Caco-2 (cell line): ENCODE measurements around the gene DPP9. TPM values are rescaled to one million over a fixed set of nuclear protein-coding genes. Genes with fewer than 3 reads are reported as not detected.

ENCODE experiments used
- BruUV-seq: library from RNA; stranded (reverse); fragments of 400-500 nt; replicated peaks from 2 replicates; lab custom pipeline; 2021; lab: Mats Ljungman, UMichigan
- CTCF ChIA-PET: fragments of 300-600 bp; sonication (Branson Sonifier 250); formaldehyde crosslinking; loops from one replicate; lab custom pipeline; 2022; ENCODE audit warnings: antibody characterized with exemption; lab: Charles Lee
- POLR2A ChIA-PET: fragments of 300-600 bp; sonication (Branson Sonifier 250); formaldehyde crosslinking; loops from one replicate; lab custom pipeline; 2022; ENCODE audit warnings: antibody characterized with exemption; lab: Charles Lee
- DNase-seq, 2 experiments: peaks; one replicate each; pipeline versions ENCODE4 v3.0.0 to v3.0.0-alpha.2; 2020 to 2022
- H3K27me3 ChIP-seq: replicated peaks from 2 replicates; pipeline ENCODE4 v1.6.0; 2011; ENCODE audit warnings: low read length; ENCODE audit not compliant: control insufficient read depth, insufficient read depth
- H3K36me3 ChIP-seq: 2 replicates; pipeline ENCODE4 v1.5.1; 2011; ENCODE audit warnings: low read length; ENCODE audit not compliant: control insufficient read depth, insufficient read depth
- H3K4me1 ChIP-seq: fragments of 250-450 bp; sonication (Bioruptor Pico); 2 replicates; pipeline ENCODE4 v1.5.1; 2020; ENCODE audit warnings: mild to moderate bottlenecking
- H3K4me3 ChIP-seq: 2 replicates; pipeline ENCODE4 v1.5.1; 2011; ENCODE audit warnings: low read depth, mild to moderate bottlenecking, control low read depth, low read length
- H3K9me3 ChIP-seq: fragments of 250-450 bp; sonication (Bioruptor Pico); 2 replicates; pipeline ENCODE4 v1.5.1; 2020; ENCODE audit warnings: mild to moderate bottlenecking, moderate library complexity
- H3K27ac Mint-ChIP-seq: one replicate; pipeline ENCODE4 v1.8.0; 2022; ENCODE audit warnings: mixed read lengths; ENCODE audit not compliant: unreplicated experiment
- H3K27me3 Mint-ChIP-seq: one replicate; pipeline ENCODE4 v1.8.0; 2022; ENCODE audit warnings: mixed read lengths; ENCODE audit not compliant: insufficient read depth, unreplicated experiment
- H3K36me3 Mint-ChIP-seq: one replicate; pipeline ENCODE4 v1.8.0; 2022; ENCODE audit warnings: mild to moderate bottlenecking, mixed read lengths; ENCODE audit not compliant: insufficient read depth, unreplicated experiment
- H3K4me1 Mint-ChIP-seq: one replicate; pipeline ENCODE4 v1.8.0; 2022; ENCODE audit warnings: low read depth, mixed read lengths; ENCODE audit not compliant: unreplicated experiment
- H3K4me3 Mint-ChIP-seq: one replicate; pipeline ENCODE4 v1.8.0; 2022; ENCODE audit warnings: mild to moderate bottlenecking, moderate library complexity, mixed read lengths; ENCODE audit not compliant: unreplicated experiment
- H3K9me3 Mint-ChIP-seq: one replicate; pipeline ENCODE4 v1.8.0; 2022; ENCODE audit warnings: mixed read lengths; ENCODE audit not compliant: unreplicated experiment
- CTCF ChIP-seq, 2 experiments: fragments of 200-600 bp in 1 of 2; IDR thresholded peaks; 1 replicate in 1 of 2; 2 replicates in 1 of 2; pipeline versions ENCODE4 v1.5.1 to v1.8.0; 2011 to 2022; ENCODE audit warnings: antibody characterized with exemption in 1 of 2, control low read depth in 1 of 2, inconsistent platforms in 1 of 2, low read depth in 1 of 2, low read length in 1 of 2, mild to moderate bottlenecking in 1 of 2, moderate library complexity in 1 of 2; ENCODE audit not compliant: insufficient read depth in 1 of 2, severe bottlenecking in 1 of 2, unreplicated experiment in 1 of 2
- intact Hi-C: fragments of 100-400 bp; cut with micrococcal nuclease; formaldehyde crosslinking; loops from one replicate; pipeline ENCODE4 v1.10.0; 2022; ENCODE audit not compliant: unreplicated experiment
- total RNA-seq: library from RNA; stranded (reverse); gene quantifications from 2 replicates; pipeline ENCODE4 v1.2.3, GENCODE V29; 2022

Gene DPP9
- total RNA-seq, 1 experiment from 2014 or later, result 63.2 TPM

- intact Hi-C loops, result loop anchor here (5.0 kb wide), 1 partner anchor 49 kb away; the partner anchor contains the start of gene DPP9
- Mint-ChIP-seq H3K36me3 (peaks cover 18% of the 10 kb centered on the region), H3K4me1 (no peaks in the 10 kb centered on the region), H3K9me3 (no peaks in the 10 kb centered on the region), H3K27ac (no peak overlapping the region), H3K4me3 (no peak overlapping the region), H3K27me3 (no peaks in the 10 kb centered on the region)
- ChIA-PET CTCF (interaction anchor here (0.6 kb wide), 1 partner anchor 118 kb away, joined by 9 read pairs; the partner anchor contains the start of gene FEM1A), POLR2A (interaction anchor here (0.6 kb wide), 1 partner anchor 50 kb away, joined by 5 read pairs; no protein-coding TSS in a partner anchor)
- no peaks in the 10 kb centered on the region for H3K27me3 ChIP-seq
- no peak for DNase-seq
- H3K36me3 ChIP-seq, result no peaks in the 10 kb centered on the region
- no TSS peak for BruUV-seq
- H3K4me1 ChIP-seq, result peaks cover 14% of the 10 kb centered on the region
- H3K4me3 ChIP-seq, result no peak overlapping the region
- TF ChIP-seq CTCF (IDR thresholded peaks at IDR 0.05; ENCODE audit: insufficient read depth in 1 of 2, low read depth in 1 of 2, low read length in 1 of 2, severe bottlenecking in 1 of 2, unreplicated experiment in 1 of 2), result no peak
- no peaks in the 10 kb centered on the region for H3K9me3 ChIP-seq
Observed at GRCh38 chr19:4673726-4674125, 49.9 kb downstream of the DPP9 start.

GRCh38 chr19:4673216-4673615 lies 50.4 kb downstream of the DPP9 start:
- no peak for TF ChIP-seq CTCF (IDR thresholded peaks at IDR 0.05; ENCODE audit: insufficient read depth in 1 of 2, low read depth in 1 of 2, low read length in 1 of 2, severe bottlenecking in 1 of 2, unreplicated experiment in 1 of 2)
- Histone ChIP-seq H3K27me3 (no peaks in the 10 kb centered on the region), H3K4me1 (peaks cover 14% of the 10 kb centered on the region), H3K4me3 (no peak overlapping the region), H3K36me3 (no peaks in the 10 kb centered on the region), H3K9me3 (no peaks in the 10 kb centered on the region)
- no peak overlapping the region for H3K4me3 Mint-ChIP-seq
- no peaks in the 10 kb centered on the region for H3K27me3 Mint-ChIP-seq
- H3K36me3 Mint-ChIP-seq, result peaks cover 20% of the 10 kb centered on the region
- no peaks in the 10 kb centered on the region for H3K4me1 Mint-ChIP-seq
- DNase-seq, result no peak
- CTCF ChIA-PET, result interaction anchor here (0.6 kb wide), 1 partner anchor 118 kb away, joined by 9 read pairs; the partner anchor contains the start of gene FEM1A
- intact Hi-C loops, result loop anchor here (5.0 kb wide), 1 partner anchor 49 kb away; the partner anchor contains the start of gene DPP9
- H3K27ac Mint-ChIP-seq, result no peak overlapping the region
- H3K9me3 Mint-ChIP-seq, result no peaks in the 10 kb centered on the region
- BruUV-seq, result no TSS peak
- POLR2A ChIA-PET, result interaction anchor here (0.6 kb wide), 1 partner anchor 499 kb away, joined by 3 read pairs; no protein-coding TSS in a partner anchor

GRCh38 chr19:4671185-4671851 lies 52.3 kb downstream of the DPP9 start:
- H3K27me3 ChIP-seq, result no peaks in the 10 kb centered on the region
- DNase-seq, result no peak
- Mint-ChIP-seq H3K36me3 (peaks cover 15% of the 10 kb centered on the region), H3K9me3 (no peaks in the 10 kb centered on the region), H3K27ac (no peak overlapping the region), H3K27me3 (no peaks in the 10 kb centered on the region), H3K4me3 (no peak overlapping the region), H3K4me1 (no peaks in the 10 kb centered on the region)
- ChIA-PET CTCF (no interaction called here), POLR2A (no interaction called here)
- H3K4me3 ChIP-seq, result no peak overlapping the region
- no peaks in the 10 kb centered on the region for H3K9me3 ChIP-seq
- peaks cover 14% of the 10 kb centered on the region for H3K4me1 ChIP-seq
- BruUV-seq, result no TSS peak
- intact Hi-C loops, result loop anchor here (5.0 kb wide), 1 partner anchor 51 kb away; the partner anchor contains the start of gene DPP9
- no peak for TF ChIP-seq CTCF (IDR thresholded peaks at IDR 0.05; ENCODE audit: insufficient read depth in 1 of 2, low read depth in 1 of 2, low read length in 1 of 2, severe bottlenecking in 1 of 2, unreplicated experiment in 1 of 2)
- H3K36me3 ChIP-seq, result no peaks in the 10 kb centered on the region; the same call in 1 of the 2 replicates
